Omental fat pad (tissue), 4 donors: ENCODE measurements around the gene MTHFD2. TPM values are rescaled to one million over a fixed set of nuclear protein-coding genes. Genes with fewer than 3 reads are reported as not detected.

ENCODE experiments used
- ATAC-seq: fragments of 150-250 bp; one replicate; pipeline ENCODE4 v1.9.1; 2016; ENCODE audit warnings: mild to moderate bottlenecking, moderate library complexity; ENCODE audit not compliant: low FRiP score
- DNase-seq: peaks from one replicate; pipeline ENCODE4 v3.0.0-alpha.2; 2019; ENCODE audit warnings: low spot score
- total RNA-seq, 4 donors: library from RNA; depleted of rRNA; stranded (reverse); fragments of >200 nt; gene quantifications; one replicate each; pipeline ENCODE4 v1.1.0, GENCODE V29; 2016
- TF ChIP-seq, protein P1 (sequence below), 3 donors: fragments of 450-650 bp; IDR thresholded peaks; one replicate each; pipeline ENCODE4 v1.5.1; 2016 to 2017; ENCODE audit warnings: antibody characterized with exemption in 3 of 3, mild to moderate bottlenecking in 3 of 3, moderate library complexity in 2 of 3

MTHFD2 gene
- total RNA-seq, 4 donors from 2014 or later = 34.8 to 111 (median 46.5) TPM

- TF ChIP-seq, protein P1, sequence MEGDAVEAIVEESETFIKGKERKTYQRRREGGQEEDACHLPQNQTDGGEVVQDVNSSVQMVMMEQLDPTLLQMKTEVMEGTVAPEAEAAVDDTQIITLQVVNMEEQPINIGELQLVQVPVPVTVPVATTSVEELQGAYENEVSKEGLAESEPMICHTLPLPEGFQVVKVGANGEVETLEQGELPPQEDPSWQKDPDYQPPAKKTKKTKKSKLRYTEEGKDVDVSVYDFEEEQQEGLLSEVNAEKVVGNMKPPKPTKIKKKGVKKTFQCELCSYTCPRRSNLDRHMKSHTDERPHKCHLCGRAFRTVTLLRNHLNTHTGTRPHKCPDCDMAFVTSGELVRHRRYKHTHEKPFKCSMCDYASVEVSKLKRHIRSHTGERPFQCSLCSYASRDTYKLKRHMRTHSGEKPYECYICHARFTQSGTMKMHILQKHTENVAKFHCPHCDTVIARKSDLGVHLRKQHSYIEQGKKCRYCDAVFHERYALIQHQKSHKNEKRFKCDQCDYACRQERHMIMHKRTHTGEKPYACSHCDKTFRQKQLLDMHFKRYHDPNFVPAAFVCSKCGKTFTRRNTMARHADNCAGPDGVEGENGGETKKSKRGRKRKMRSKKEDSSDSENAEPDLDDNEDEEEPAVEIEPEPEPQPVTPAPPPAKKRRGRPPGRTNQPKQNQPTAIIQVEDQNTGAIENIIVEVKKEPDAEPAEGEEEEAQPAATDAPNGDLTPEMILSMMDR (IDR thresholded peaks at IDR 0.05) = no peak
- DNase-seq (no peak), ATAC-seq (no peak)
These were observed 21.6 kb downstream of the MTHFD2 start for GRCh38 chr2:74219846-74220486.

- DNase-seq = no peak
- ATAC-seq = no peak
- TF ChIP-seq, protein P1 (IDR thresholded peaks at IDR 0.05) = no peak
These were observed 22.7 kb downstream of the MTHFD2 start for GRCh38 chr2:74221091-74221490.

- no peak for DNase-seq
These were observed 23.3 kb downstream of the MTHFD2 start for GRCh38 chr2:74221604-74222299.

GRCh38 chr2:74222300-74222650, 23.9 kb downstream of the MTHFD2 start:
- no peak for DNase-seq
- no peak for ATAC-seq
- TF ChIP-seq, protein P1 (IDR thresholded peaks at IDR 0.05) = no peak

More at GRCh38 chr2:74221604-74222299, 23.3 kb downstream of the MTHFD2 start:
- TF ChIP-seq, protein P1 (IDR thresholded peaks at IDR 0.05) = no peak
- no peak for ATAC-seq

GRCh38 chr2:74223941-74224770, 25.7 kb downstream of the MTHFD2 start:
- TF ChIP-seq, protein P1 (IDR thresholded peaks at IDR 0.05) = no peak
- DNase-seq (no peak), ATAC-seq (no peak)

DNA sequence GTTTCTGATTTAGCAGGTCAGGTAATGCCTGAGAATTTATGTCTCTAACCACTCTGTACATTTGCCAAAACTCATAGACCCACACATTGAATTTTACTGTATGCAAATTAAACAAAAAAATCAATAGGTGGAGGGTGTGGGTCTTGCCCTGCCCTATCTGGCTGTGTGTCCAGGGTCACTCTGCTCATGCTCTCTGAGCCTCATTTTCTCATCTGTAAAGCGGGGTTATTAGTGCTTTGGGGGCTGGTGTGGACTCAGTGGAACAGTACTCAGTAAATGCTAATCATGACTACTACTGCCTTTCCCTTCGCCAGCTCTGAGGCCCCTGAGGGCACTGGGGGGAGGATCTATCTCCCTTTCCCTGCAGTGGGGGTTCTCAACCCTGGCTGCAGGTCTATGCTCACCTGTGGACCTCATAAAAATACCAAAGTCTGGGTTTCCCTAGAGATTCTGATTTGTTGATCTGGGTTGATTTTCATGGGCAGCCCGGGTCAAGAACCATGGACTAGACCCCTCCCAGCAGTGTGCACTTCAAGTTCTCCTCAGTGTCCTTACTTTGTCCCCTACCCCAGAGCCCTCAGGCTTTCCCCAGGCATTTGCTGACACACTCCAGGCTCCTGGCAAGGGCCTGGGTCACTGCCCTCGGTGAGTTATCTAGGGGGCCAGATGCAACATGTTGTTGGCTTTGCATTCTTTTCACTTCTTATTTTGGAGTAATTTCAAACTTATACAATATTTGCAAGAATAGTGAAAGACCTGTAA, 27.5 kb downstream of the MTHFD2 start:
- ATAC-seq (no peak), DNase-seq (no peak)
- TF ChIP-seq, protein P1 (IDR thresholded peaks at IDR 0.05) = no peak
